IPS-18a (cell line): ENCODE data around the gene ACSS3.
"Not testable (repeated sequence)": the region's sequence is repeated elsewhere in the genome, so short reads cannot be mapped to it uniquely, and the experiment has no call there.

ENCODE experiments used
- H3K27ac ChIP-seq: one replicate; pipeline ENCODE4 v1.5.1; 2013; ENCODE audit warnings: low read length
- H3K27me3 ChIP-seq: one replicate; pipeline ENCODE4 v1.6.1; 2013; ENCODE audit warnings: mild to moderate bottlenecking, low read length; ENCODE audit not compliant: control insufficient read depth, insufficient read depth
- H3K36me3 ChIP-seq: one replicate; pipeline ENCODE4 v1.6.1; 2013; ENCODE audit warnings: low read depth, low read length; ENCODE audit not compliant: control insufficient read depth
- H3K4me1 ChIP-seq: one replicate; pipeline ENCODE4 v1.6.1; 2013; ENCODE audit warnings: low read depth, low read length; ENCODE audit not compliant: control insufficient read depth
- H3K4me3 ChIP-seq: one replicate; pipeline ENCODE4 v1.5.1; 2013; ENCODE audit warnings: low read length
- H3K9ac ChIP-seq: one replicate; pipeline ENCODE4 v1.6.1; 2013; ENCODE audit warnings: mild to moderate bottlenecking, low read length, moderate library complexity
- H3K9me3 ChIP-seq: one replicate; pipeline ENCODE4 v1.6.1; 2013; ENCODE audit warnings: low read depth, low read length; ENCODE audit not compliant: control insufficient read depth

The ACSS3 gene

GRCh38 chr12:81172851-81173250 lies 95.0 kb downstream of the ACSS3 start:
- Histone ChIP-seq H3K9me3 (no peaks in the 10 kb centered on the region), H3K9ac (no peak overlapping the region), H3K36me3 (no peaks in the 10 kb centered on the region), H3K27ac (no peak overlapping the region), H3K27me3 (no peaks in the 10 kb centered on the region), H3K4me3 (no peak overlapping the region), H3K4me1 (no peaks in the 10 kb centered on the region)

DNA sequence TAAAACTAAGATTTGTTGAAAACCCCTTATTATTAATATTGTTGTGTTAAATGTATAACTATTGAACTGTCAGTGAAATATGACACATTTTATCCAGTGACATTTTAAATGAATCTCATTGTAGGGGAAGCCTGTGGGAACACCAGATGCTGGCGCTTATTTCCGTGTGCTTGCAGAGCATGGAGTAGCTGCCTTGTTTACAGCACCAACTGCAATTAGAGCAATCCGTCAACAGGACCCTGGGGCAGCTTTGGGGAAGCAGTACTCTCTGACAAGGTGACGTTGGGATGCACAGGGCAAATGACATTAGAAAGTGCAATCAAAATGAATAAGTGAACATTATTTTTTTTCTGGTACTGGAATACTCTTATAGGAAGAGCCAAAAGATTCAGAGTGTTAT lies 96.8 kb downstream of the ACSS3 start:
- Histone ChIP-seq H3K4me3 (no peak overlapping the region), H3K9ac (no peak overlapping the region), H3K4me1 (no peaks in the 10 kb centered on the region), H3K27me3 (no peaks in the 10 kb centered on the region), H3K27ac (no peak overlapping the region), H3K36me3 (no peaks in the 10 kb centered on the region), H3K9me3 (no peaks in the 10 kb centered on the region)

DNA sequence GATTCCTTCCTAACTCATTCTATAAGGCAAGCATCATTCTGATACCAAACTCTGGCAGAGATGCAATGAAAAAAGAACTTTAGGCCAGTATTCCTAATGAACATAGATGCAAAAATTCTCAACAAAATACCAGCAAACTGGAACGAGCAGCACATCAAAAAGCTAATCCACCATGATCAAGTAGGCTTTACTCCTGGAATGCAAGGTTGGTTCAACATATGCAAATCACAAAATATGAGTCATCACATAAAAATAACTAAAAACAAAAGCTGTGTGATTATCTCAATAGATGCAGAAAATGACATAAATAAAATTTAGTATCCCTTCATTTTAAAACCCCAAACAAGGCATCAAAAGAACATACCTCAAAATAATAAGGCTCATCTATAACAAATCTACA lies 98.9 kb downstream of the ACSS3 start:
- Histone ChIP-seq H3K36me3 (no peaks in the 10 kb centered on the region), H3K4me1 (no peaks in the 10 kb centered on the region), H3K27ac (no peak overlapping the region), H3K9me3 (no peaks in the 10 kb centered on the region), H3K4me3 (no peak overlapping the region), H3K9ac (no peak overlapping the region), H3K27me3 (no peaks in the 10 kb centered on the region)

GRCh38 chr12:81181691-81182090 lies 103.8 kb downstream of the ACSS3 start:
- no peaks in the 10 kb centered on the region for H3K27me3 ChIP-seq
- no peak overlapping the region for H3K4me3 ChIP-seq
- H3K4me1 ChIP-seq, result no peaks in the 10 kb centered on the region
- no peaks in the 10 kb centered on the region for H3K9me3 ChIP-seq
- H3K36me3 ChIP-seq, result no peaks in the 10 kb centered on the region
- no peak overlapping the region for H3K27ac ChIP-seq
- H3K9ac ChIP-seq, result no peak overlapping the region

DNA sequence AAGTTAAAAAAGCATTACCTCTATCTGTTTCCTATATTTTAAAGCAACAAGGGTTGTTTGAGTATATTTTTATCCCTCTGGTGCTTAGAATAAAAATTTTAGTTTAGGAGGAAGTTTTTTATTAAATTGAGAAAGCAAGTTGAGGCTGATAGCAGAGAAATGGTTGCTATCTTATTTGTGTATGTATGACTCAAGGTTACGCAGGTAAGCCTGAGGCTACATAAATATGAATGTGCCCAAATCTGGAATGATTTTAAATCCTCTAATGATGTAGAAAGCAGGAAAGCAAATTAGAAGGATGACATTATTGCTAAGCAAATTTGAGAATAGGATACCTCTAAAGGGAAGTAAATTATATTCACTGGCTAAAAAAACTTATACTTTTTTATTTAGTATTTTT lies 109.8 kb downstream of the ACSS3 start:
- H3K27me3 ChIP-seq, result no peaks in the 10 kb centered on the region
- no peak overlapping the region for H3K4me3 ChIP-seq
- H3K9me3 ChIP-seq, result no peaks in the 10 kb centered on the region
- no peak overlapping the region for H3K27ac ChIP-seq
- no peak overlapping the region for H3K9ac ChIP-seq
- H3K4me1 ChIP-seq, result no peaks in the 10 kb centered on the region
- H3K36me3 ChIP-seq, result no peaks in the 10 kb centered on the region

DNA sequence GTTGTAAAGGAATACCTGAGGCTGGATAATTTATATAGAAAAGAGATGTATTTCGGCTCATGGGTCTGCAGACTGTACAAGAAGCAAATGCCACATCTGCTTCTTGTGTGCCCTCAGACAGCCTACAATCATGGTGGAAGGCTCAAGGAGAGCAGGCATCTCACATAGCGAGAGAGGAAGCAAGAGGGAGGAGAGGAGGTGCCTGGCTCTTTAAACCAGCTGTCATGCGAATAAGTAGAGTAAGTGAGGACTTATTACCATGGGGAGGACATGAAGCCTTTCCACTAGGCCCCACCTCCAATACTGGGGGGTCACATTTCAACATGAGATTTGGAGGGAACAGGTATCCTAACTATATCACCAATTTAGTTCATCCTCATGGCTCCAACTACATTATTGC lies 118.7 kb downstream of the ACSS3 start:
- no peaks in the 10 kb centered on the region for H3K36me3 ChIP-seq
- H3K9me3 ChIP-seq, result no peaks in the 10 kb centered on the region
- H3K27me3 ChIP-seq, result no peaks in the 10 kb centered on the region
- no peak overlapping the region for H3K9ac ChIP-seq
- no peaks in the 10 kb centered on the region for H3K4me1 ChIP-seq
- H3K27ac ChIP-seq, result no peak overlapping the region
- no peak overlapping the region for H3K4me3 ChIP-seq

- H3K9me3 ChIP-seq, H3K27ac ChIP-seq, H3K27me3 ChIP-seq, H3K4me1 ChIP-seq, H3K36me3 ChIP-seq, H3K4me3 ChIP-seq, H3K9ac ChIP-seq: not testable (repeated sequence)
Observed at GRCh38 chr12:81200561-81200960, 122.7 kb downstream of the ACSS3 start.

DNA sequence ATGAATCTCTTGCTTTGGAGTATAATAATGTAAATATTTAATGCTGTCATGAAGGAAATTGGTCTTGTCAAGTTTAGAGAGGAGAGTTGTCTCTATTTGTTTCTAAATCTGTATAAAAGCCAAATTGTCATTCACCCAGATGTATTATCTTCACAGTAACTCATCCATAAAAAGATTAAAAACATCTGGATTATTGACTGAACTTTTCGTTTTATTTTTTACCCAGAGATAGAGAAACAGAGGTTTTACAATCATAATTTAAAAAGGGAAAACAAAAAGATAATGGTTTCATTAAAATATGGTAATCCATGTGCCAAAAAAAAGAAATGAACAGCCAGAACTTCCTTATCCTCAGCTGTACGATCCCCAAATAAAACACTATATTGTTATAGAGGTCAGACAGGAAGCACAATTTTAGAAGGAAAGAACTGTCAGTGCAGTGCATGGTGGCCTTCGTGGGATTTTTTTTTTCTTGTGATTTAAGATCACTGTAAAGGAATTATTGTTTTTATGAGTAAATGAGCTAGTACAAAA lies 125.9 kb downstream of the ACSS3 start:
- H3K27ac ChIP-seq, result no peak overlapping the region
- no peak overlapping the region for H3K9ac ChIP-seq
- H3K4me1 ChIP-seq, result peaks cover 35% of the 10 kb centered on the region
- H3K27me3 ChIP-seq, result no peaks in the 10 kb centered on the region
- no peaks in the 10 kb centered on the region for H3K36me3 ChIP-seq
- H3K4me3 ChIP-seq, result no peak overlapping the region
- no peaks in the 10 kb centered on the region for H3K9me3 ChIP-seq

- no peaks in the 10 kb centered on the region for H3K27me3 ChIP-seq
- no peak overlapping the region for H3K4me3 ChIP-seq
- H3K36me3 ChIP-seq, result no peaks in the 10 kb centered on the region
- H3K9ac ChIP-seq, result no peak overlapping the region
- peaks cover 50% of the 10 kb centered on the region for H3K4me1 ChIP-seq
- no peaks in the 10 kb centered on the region for H3K9me3 ChIP-seq
- H3K27ac ChIP-seq, result no peak overlapping the region
Observed at GRCh38 chr12:81205416-81205815, 127.5 kb downstream of the ACSS3 start.

- H3K4me3 ChIP-seq, result peak overlapping the region; percentile 35
- peak overlapping the region; percentile 14 for H3K27ac ChIP-seq
- no peaks in the 10 kb centered on the region for H3K36me3 ChIP-seq
- no peaks in the 10 kb centered on the region for H3K27me3 ChIP-seq
- peaks cover 53% of the 10 kb centered on the region for H3K4me1 ChIP-seq
- no peaks in the 10 kb centered on the region for H3K9me3 ChIP-seq
- H3K9ac ChIP-seq, result no peak overlapping the region
Observed at GRCh38 chr12:81206429-81206828, 128.6 kb downstream of the ACSS3 start.

DNA sequence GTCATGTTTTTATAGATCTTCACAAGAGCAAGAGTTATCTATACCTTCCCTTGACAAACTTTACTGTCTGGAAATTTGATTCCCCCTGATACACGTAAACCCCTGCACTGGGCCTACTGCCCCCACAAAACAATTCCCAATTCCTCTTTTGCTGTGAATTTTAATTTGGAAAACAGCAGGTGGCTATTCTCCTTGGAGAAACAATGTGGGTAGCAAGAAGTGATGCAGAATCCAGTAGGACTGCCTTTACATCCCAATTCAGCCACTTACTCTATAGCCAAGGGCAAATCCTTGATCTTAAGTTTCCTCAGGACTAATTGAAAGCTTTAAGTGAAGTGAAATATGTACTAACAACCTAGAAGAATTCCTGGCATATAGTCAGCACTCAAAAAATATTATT lies 129.3 kb downstream of the ACSS3 start:
- H3K9me3 ChIP-seq, result no peaks in the 10 kb centered on the region
- no peak overlapping the region for H3K9ac ChIP-seq
- no peaks in the 10 kb centered on the region for H3K27me3 ChIP-seq
- peak overlapping the region; percentile 35 for H3K4me3 ChIP-seq
- H3K4me1 ChIP-seq, result peaks cover 58% of the 10 kb centered on the region
- H3K36me3 ChIP-seq, result no peaks in the 10 kb centered on the region
- H3K27ac ChIP-seq, result no peak overlapping the region

DNA sequence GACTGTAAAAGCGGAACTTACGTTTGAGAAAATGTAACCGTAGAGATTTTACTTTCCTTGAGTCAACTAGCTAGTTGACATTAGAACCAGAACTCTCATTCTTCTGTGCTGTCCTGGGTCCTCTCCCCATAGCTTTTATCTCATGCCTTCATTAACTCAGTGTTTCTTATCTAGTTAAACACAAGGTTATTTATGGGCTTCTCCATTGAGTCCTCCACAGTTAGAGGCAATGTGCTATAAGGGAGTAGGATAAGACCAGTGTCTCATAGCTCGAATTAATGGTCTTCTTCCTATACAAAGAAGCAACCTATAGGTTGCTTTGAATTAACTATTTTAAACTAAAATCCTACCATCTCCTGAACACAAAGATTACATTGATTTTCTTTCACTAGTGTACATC lies 129.8 kb downstream of the ACSS3 start:
- no peaks in the 10 kb centered on the region for H3K9me3 ChIP-seq
- H3K27ac ChIP-seq, result no peak overlapping the region
- peaks cover 58% of the 10 kb centered on the region for H3K4me1 ChIP-seq
- H3K27me3 ChIP-seq, result no peaks in the 10 kb centered on the region
- H3K36me3 ChIP-seq, result no peaks in the 10 kb centered on the region
- H3K4me3 ChIP-seq, result no peak overlapping the region
- H3K9ac ChIP-seq, result no peak overlapping the region
